T-helper 17 cell (primary cell): ENCODE data around the gene CDC42SE2. TPM values are rescaled to one million over a fixed set of nuclear protein-coding genes. Genes with fewer than 3 reads are reported as not detected.
"Not testable (repeated sequence)": the region's sequence is repeated elsewhere in the genome, so short reads cannot be mapped to it uniquely, and the experiment has no call there.

Experiments
- ATAC-seq: fragments of 150-1000 bp; cut with Tn5 transposase; 2 replicates; pipeline ENCODE4 v1.10.0; 2021; ENCODE audit warnings: mild to moderate bottlenecking, moderate library complexity
- DNase-seq, 3 donors: peaks; one replicate each; pipeline versions ENCODE4 v3.0.0 to v3.0.0-alpha.2; 2020 to 2021
- H3K9me3 ChIP-seq: one replicate; pipeline ENCODE4 v1.7.0; 2013; ENCODE audit warnings: low read length, mild to moderate bottlenecking; ENCODE audit not compliant: control insufficient read depth, poor library complexity, severe bottlenecking
- H3K27ac Mint-ChIP-seq: one replicate; pipeline ENCODE4 v1.8.0; 2022; ENCODE audit warnings: mild to moderate bottlenecking, moderate library complexity, mixed read lengths
- H3K27me3 Mint-ChIP-seq: one replicate; pipeline ENCODE4 v1.8.0; 2022; ENCODE audit warnings: mixed read lengths
- H3K36me3 Mint-ChIP-seq: one replicate; pipeline ENCODE4 v1.8.0; 2022; ENCODE audit warnings: low read depth, mixed read lengths
- H3K4me1 Mint-ChIP-seq: one replicate; pipeline ENCODE4 v1.8.0; 2022; ENCODE audit warnings: mild to moderate bottlenecking, mixed read lengths
- H3K4me3 Mint-ChIP-seq: one replicate; pipeline ENCODE4 v1.8.0; 2022; ENCODE audit warnings: mild to moderate bottlenecking, moderate library complexity, mixed read lengths
- total RNA-seq, 4 donors: library from RNA in 2 of 4; stranded (reverse) in 2 of 4; gene quantifications; one replicate each; pipeline ENCODE4 v1.2.3 and lab custom pipeline; 2022 to 2026

Gene CDC42SE2
- total RNA-seq, 2 donors from 2014 or later = 215 to 245 TPM

DNA sequence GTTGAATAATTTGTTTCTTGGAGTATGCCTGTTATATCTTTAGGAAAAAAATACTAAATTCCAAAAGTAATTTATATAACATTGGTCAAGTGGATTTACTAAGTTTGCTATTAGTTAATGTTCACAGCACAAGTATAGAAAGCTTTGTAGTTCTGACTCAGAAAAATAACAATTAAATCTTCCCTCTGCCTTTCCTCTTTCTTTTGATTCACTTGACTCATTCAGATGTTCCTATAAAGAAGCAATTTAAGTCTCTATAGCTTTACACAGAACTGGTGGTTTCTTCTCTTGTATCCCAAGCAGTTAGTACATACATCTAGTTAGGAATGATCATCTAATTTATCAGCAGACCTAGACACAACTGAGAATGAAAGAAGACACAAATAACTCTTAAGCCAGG lies 4.5 kb upstream of the CDC42SE2 start:
- no peak for ATAC-seq
- Mint-ChIP-seq H3K4me3 (peak overlapping the region; percentile 70), H3K36me3 (peaks cover 7% of the 10 kb centered on the region), H3K4me1 (peaks cover 45% of the 10 kb centered on the region), H3K27ac (peak overlapping the region; percentile 98), H3K27me3 (no peaks in the 10 kb centered on the region)
- no peak for DNase-seq
- no peaks in the 10 kb centered on the region for H3K9me3 ChIP-seq

DNA sequence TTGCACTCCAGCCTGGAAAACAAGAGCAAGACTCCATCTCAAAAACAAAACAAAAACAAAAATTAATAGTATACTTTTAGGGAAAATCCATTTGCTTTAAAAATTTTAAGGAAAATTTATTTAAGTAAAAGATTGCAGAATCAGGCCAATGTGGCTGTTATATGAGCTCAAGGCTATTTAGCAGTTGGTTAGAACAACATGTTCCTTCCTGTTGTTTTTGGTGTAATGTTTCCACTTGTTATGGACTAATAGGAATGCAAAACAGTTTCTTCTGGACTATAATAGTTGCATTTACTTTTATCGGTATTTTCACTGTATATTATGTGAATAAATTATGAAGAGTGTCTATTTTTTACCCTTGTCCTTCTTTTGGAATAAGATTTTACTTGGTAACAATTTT lies 3.0 kb upstream of the CDC42SE2 start:
- peaks cover 7% of the 10 kb centered on the region for H3K36me3 Mint-ChIP-seq
- no peaks in the 10 kb centered on the region for H3K9me3 ChIP-seq
- H3K4me1 Mint-ChIP-seq = peaks cover 45% of the 10 kb centered on the region
- no peak overlapping the region for H3K4me3 Mint-ChIP-seq
- ATAC-seq (no peak), DNase-seq (no peak)
- no peaks in the 10 kb centered on the region for H3K27me3 Mint-ChIP-seq
- peak overlapping the region; percentile 98 for H3K27ac Mint-ChIP-seq

DNA sequence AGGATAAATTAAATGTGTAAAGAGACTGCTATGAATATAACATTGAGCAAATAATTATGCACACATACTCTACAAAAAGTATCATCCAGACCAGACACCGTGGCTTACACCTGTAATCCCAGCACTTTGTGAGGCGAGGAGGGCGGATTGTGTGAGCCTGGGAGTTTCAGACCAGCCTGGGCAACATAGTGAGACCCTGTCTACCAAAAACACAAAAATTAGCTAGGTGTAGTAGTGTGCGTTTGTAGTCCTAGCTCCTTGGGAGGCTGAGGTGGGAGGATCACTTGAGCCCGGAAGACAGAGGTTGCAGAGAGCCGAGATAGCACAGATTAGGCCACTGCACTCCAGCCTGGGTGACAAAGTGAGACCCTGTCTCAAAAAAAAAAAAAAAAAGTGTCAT lies 2.4 kb upstream of the CDC42SE2 start:
- no peaks in the 10 kb centered on the region for H3K9me3 ChIP-seq
- ATAC-seq (no peak), DNase-seq (no peak)
- peak overlapping the region; percentile 98 for H3K27ac Mint-ChIP-seq
- H3K4me1 Mint-ChIP-seq = peaks cover 40% of the 10 kb centered on the region
- peaks cover 7% of the 10 kb centered on the region for H3K36me3 Mint-ChIP-seq
- H3K4me3 Mint-ChIP-seq = no peak overlapping the region
- no peaks in the 10 kb centered on the region for H3K27me3 Mint-ChIP-seq

DNA sequence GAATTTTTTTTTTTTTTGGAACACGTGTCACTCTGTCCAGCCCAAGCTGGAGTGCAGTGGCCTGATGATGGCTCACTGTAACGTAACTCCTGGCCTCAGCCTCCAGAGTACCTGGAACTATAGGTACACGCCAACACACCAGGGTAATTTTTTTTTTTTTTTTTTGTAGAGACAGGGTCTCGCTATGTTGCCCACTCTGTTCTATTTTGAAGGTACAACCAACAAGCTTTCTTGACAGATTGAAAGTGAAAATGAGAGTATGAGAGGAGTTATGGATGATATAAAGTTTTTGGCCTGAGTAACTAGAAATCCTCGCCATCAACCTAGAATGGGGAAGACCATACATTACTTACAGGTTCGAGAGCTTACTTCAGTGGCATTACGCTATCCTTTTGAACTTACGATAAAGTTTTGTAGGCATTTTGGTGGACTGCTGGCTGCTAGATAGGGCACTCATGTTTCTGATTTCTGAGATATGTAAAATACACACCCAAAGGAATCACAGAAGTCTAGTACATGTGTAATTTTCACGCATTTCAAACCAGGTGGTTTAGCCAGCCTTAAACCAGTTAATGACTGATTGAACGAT lies 806 bp upstream of the CDC42SE2 start:
- DNase-seq = no peak
- Mint-ChIP-seq H3K4me1 (peaks cover 38% of the 10 kb centered on the region), H3K27ac (peak overlapping the region; percentile 98), H3K27me3 (no peaks in the 10 kb centered on the region), H3K36me3 (peaks cover 7% of the 10 kb centered on the region), H3K4me3 (peak overlapping the region; percentile 91)
- peak; percentile 6 for ATAC-seq
- H3K9me3 ChIP-seq = no peaks in the 10 kb centered on the region

DNA sequence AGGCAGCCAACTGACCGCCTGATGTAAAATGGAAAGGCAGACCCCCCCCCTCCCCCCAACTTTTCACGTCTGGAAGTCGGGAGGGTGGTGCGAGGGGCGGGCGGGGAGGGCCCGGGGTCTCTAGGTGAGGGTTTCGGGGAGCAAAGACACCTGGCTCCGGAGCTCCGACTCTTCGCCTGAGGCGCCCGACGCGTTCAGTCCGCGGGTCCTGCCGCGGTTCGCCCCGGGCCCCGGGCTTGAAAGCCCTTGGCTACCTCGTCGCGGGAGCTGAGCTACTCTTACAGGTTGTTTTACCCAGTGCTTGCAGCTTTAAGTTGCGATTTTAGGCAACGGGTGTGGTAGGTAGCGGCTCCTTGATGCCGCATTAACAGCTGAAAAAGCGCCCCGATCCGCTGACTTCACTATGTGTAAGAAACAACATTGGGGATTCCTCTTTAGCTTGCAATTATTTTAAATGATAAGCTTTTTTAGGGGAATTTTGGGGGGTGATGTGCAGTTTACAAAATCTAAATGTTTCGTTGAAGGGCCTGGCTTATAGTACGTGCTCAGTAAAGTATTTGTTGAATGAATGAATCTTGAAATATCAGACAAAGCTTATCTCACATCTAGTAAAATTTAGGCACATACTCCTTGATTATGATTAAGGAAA lies 722 bp downstream of the CDC42SE2 start:
- Mint-ChIP-seq H3K36me3 (peaks cover 4% of the 10 kb centered on the region), H3K4me1 (peaks cover 27% of the 10 kb centered on the region), H3K4me3 (peak overlapping the region; percentile 91), H3K27ac (peak overlapping the region; percentile 98), H3K27me3 (no peaks in the 10 kb centered on the region)
- DNase-seq (peak in 1 of 3 donors; percentile 19), ATAC-seq (peak; percentile 5)
- no peaks in the 10 kb centered on the region for H3K9me3 ChIP-seq

- no peaks in the 10 kb centered on the region for H3K9me3 ChIP-seq
- peaks cover 30% of the 10 kb centered on the region for H3K4me1 Mint-ChIP-seq
- no peak for DNase-seq
- ATAC-seq = no peak
- H3K4me3 Mint-ChIP-seq = peak overlapping the region; percentile 91
- peaks cover 4% of the 10 kb centered on the region for H3K36me3 Mint-ChIP-seq
- H3K27ac Mint-ChIP-seq = peak overlapping the region; percentile 98
- no peaks in the 10 kb centered on the region for H3K27me3 Mint-ChIP-seq
Measured at GRCh38 chr5:131265311-131265803, 1.5 kb downstream of the CDC42SE2 start.

GRCh38 chr5:131266370-131267060 lies 2.7 kb downstream of the CDC42SE2 start:
- no peak for DNase-seq
- Mint-ChIP-seq H3K27me3 (no peaks in the 10 kb centered on the region), H3K36me3 (peaks cover 4% of the 10 kb centered on the region), H3K27ac (peak overlapping the region; percentile 98), H3K4me3 (peak overlapping the region; percentile 88), H3K4me1 (peaks cover 38% of the 10 kb centered on the region)
- no peak for ATAC-seq
- H3K9me3 ChIP-seq = no peaks in the 10 kb centered on the region

DNA sequence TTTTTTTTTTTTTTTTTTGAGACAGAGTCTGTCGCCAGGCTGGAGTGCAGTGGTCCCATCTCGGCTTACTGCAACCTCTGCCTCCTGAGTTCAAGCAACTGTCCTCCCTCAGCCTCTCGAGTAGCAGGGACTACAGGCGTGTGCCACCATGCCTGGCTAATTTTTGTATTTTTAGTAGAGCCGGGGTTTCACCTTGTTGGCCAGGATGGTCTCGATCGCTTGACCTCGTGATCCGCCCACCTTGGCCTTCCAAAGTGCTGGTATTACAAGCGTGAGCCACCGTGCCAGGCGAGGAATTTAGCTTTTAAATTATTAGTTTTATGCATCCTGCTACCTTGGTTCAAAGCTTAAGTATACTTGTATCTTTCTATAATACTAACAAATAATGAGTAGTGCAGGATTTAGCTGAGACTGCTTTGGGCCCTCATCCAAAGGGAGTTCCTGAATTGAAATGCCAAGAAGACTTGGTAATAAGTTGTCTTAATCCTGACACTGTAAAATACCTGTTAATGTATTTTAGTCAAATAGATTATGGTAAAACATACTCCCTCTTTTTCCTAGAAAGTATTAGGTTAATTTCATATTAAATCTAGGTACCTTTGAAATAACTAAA lies 5.0 kb downstream of the CDC42SE2 start:
- H3K9me3 ChIP-seq = no peaks in the 10 kb centered on the region
- ATAC-seq (no peak), DNase-seq (no peak)
- peaks cover 42% of the 10 kb centered on the region for H3K4me1 Mint-ChIP-seq
- peak overlapping the region; percentile 98 for H3K27ac Mint-ChIP-seq
- H3K36me3 Mint-ChIP-seq = peaks cover 8% of the 10 kb centered on the region
- H3K4me3 Mint-ChIP-seq = peak overlapping the region; percentile 94
- H3K27me3 Mint-ChIP-seq = no peaks in the 10 kb centered on the region

GRCh38 chr5:131270809-131271208 lies 7.0 kb downstream of the CDC42SE2 start:
- no peak for DNase-seq
- Mint-ChIP-seq H3K4me1 (peaks cover 52% of the 10 kb centered on the region), H3K4me3 (peak overlapping the region; percentile 94), H3K36me3 (peaks cover 10% of the 10 kb centered on the region), H3K27me3 (no peaks in the 10 kb centered on the region), H3K27ac (peak overlapping the region; percentile 98)
- no peaks in the 10 kb centered on the region for H3K9me3 ChIP-seq
- ATAC-seq = no peak

GRCh38 chr5:131271888-131272287 lies 8.0 kb downstream of the CDC42SE2 start:
- H3K9me3 ChIP-seq, DNase-seq, H3K27me3 Mint-ChIP-seq, ATAC-seq: not testable (repeated sequence)
- H3K4me1 Mint-ChIP-seq = peaks cover 49% of the 10 kb centered on the region
- peak overlapping the region; percentile 94 for H3K4me3 Mint-ChIP-seq
- peaks cover 10% of the 10 kb centered on the region for H3K36me3 Mint-ChIP-seq
- H3K27ac Mint-ChIP-seq = peak overlapping the region; percentile 98

DNA sequence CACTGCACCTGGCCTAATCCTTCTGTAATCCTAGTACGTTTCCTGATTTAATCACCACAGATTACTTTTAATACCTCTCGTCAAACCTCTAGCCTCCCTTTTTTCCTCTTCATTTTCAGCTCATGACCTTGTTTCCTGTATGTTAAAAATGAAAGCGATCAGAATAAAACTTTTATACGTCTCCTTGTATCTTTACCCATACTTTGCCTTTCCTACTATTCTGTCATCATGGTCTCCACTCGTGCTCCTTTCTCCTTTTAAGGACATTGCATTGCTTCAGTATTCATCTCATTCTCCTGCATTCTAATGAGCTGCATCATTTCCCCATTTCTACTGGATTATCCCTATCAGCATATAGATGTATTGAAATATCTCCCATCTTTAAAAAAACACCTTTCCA lies 8.5 kb downstream of the CDC42SE2 start:
- ATAC-seq = peak; percentile 20
- H3K27ac Mint-ChIP-seq = peak overlapping the region; percentile 98
- no peaks in the 10 kb centered on the region for H3K9me3 ChIP-seq
- H3K4me3 Mint-ChIP-seq = peak overlapping the region; percentile 94
- peaks cover 51% of the 10 kb centered on the region for H3K4me1 Mint-ChIP-seq
- H3K36me3 Mint-ChIP-seq = peaks cover 9% of the 10 kb centered on the region
- H3K27me3 Mint-ChIP-seq = no peaks in the 10 kb centered on the region
- DNase-seq = no peak

DNA sequence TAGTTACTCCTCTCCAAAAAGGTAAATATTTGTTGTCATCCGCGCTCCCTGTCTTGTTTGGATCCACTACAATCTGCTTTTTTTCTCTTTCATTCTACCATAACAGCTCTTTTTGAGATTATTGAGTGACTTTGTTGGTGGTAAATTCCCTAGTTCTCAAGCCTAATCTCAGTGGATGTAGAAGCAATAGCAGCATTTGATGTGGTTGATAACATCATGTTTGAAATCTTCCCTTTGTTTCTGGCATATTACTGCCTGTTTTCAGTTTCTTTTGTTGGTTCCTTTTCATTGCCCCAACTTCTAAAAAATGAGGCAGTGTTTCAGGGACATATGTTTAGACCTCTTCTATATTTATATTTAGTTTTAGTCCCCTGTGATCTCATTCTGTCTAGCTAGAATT lies 8.9 kb downstream of the CDC42SE2 start:
- Mint-ChIP-seq H3K4me1 (peaks cover 54% of the 10 kb centered on the region), H3K27ac (peak overlapping the region; percentile 98), H3K36me3 (peaks cover 8% of the 10 kb centered on the region), H3K27me3 (no peaks in the 10 kb centered on the region), H3K4me3 (peak overlapping the region; percentile 94)
- DNase-seq (no peak), ATAC-seq (peak; percentile 78)
- H3K9me3 ChIP-seq = no peaks in the 10 kb centered on the region
